Uterus (tissue), 4 donors: ENCODE results near the gene MATN3. TPM values are rescaled to one million over a fixed set of nuclear protein-coding genes. Genes with fewer than 3 reads are reported as not detected.

Experiments
- DNase-seq, 2 donors: peaks; one replicate each; pipeline ENCODE4 v3.0.0-alpha.2; 2019 to 2020
- H3K27ac ChIP-seq, 2 donors: fragments of 200-600 bp; sonication (generic); 1 replicate in 1 of 2; 2 replicates in 1 of 2; pipeline ENCODE4 v1.5.1; 2016 to 2018
- H3K27me3 ChIP-seq, 2 donors: fragments of 200-600 bp; sonication (generic); one replicate each; pipeline ENCODE4 v1.5.1; 2018 to 2019; ENCODE audit warnings: control low read depth in 1 of 2
- H3K36me3 ChIP-seq, 2 donors: fragments of 200-600 bp; sonication (generic); one replicate each; pipeline ENCODE4 v1.5.1; 2019; ENCODE audit warnings: control low read depth in 1 of 2
- H3K4me1 ChIP-seq, 2 donors: fragments of 200-600 bp; sonication (generic); one replicate each; pipeline ENCODE4 v1.5.1; 2018 to 2019; ENCODE audit warnings: control low read depth in 1 of 2
- H3K4me3 ChIP-seq, 2 donors: fragments of 200-600 bp; sonication (generic); 1 replicate in 1 of 2; 2 replicates in 1 of 2; pipeline ENCODE4 v1.5.1; 2018 to 2019; ENCODE audit warnings: mild to moderate bottlenecking in 1 of 2
- H3K9me3 ChIP-seq, 2 donors: fragments of 200-600 bp; sonication (generic); one replicate each; pipeline ENCODE4 v1.5.1; 2019; ENCODE audit warnings: control low read depth in 1 of 2
- CTCF ChIP-seq, 4 experiments: fragments of 200-600 bp in 2 of 4; fragments of 450-650 bp in 2 of 4; sonication (generic) in 2 of 4; IDR thresholded peaks; one replicate each; pipeline ENCODE4 v1.5.1; 2016 to 2019; ENCODE audit warnings: antibody characterized with exemption in 4 of 4, mild to moderate bottlenecking in 2 of 4, moderate library complexity in 1 of 4
- POLR2A ChIP-seq, 2 donors: fragments of 450-650 bp; IDR thresholded peaks; one replicate each; pipeline ENCODE4 v1.6.1; 2016; ENCODE audit warnings: antibody characterized with exemption in 2 of 2, mild to moderate bottlenecking in 1 of 2, moderate library complexity in 1 of 2
- intact Hi-C: fragments of 100-400 bp; cut with DNase I; formaldehyde crosslinking; loops from one replicate; pipeline ENCODE4 v1.15.1; 2023; ENCODE audit warnings: low total_unique reads
- total RNA-seq, 4 donors: library from RNA; depleted of rRNA in 3 of 4; stranded (reverse); fragments of >200 nt in 3 of 4; gene quantifications; one replicate each; pipeline versions ENCODE4 v1.1.0 to v1.2.4, GENCODE V29; 2014 to 2023
- donor health status: DM: yes; HTN: yes; CAD: no.

MATN3 gene
- total RNA-seq, 4 donors from 2014 or later: 1.2 to 2.1 (median 1.3) TPM

- no peaks in the 10 kb centered on the region for H3K27me3 ChIP-seq
- no peaks in the 10 kb centered on the region for H3K9me3 ChIP-seq
- H3K4me1 ChIP-seq: peaks cover 12 to 15% of the 10 kb centered on the region in 2 donors
- intact Hi-C loops: no loop called here
- H3K36me3 ChIP-seq: no peaks in the 10 kb centered on the region
- H3K4me3 ChIP-seq: no peak overlapping the region
- DNase-seq: no peak
- no peak overlapping the region for H3K27ac ChIP-seq
- TF ChIP-seq CTCF (IDR thresholded peaks at IDR 0.05) (no peak), POLR2A (IDR thresholded peaks at IDR 0.05) (no peak)
Measured at GRCh38 chr2:20044778-20045177, 32.3 kb upstream of the MATN3 start.

GRCh38 chr2:20042531-20042930 lies 30.1 kb upstream of the MATN3 start:
- H3K27me3 ChIP-seq: no peaks in the 10 kb centered on the region
- no peak overlapping the region for H3K4me3 ChIP-seq
- DNase-seq: no peak
- H3K36me3 ChIP-seq: no peaks in the 10 kb centered on the region
- no peak for TF ChIP-seq POLR2A (IDR thresholded peaks at IDR 0.05)
- TF ChIP-seq CTCF (IDR thresholded peaks at IDR 0.05): no peak
- no peaks in the 10 kb centered on the region for H3K9me3 ChIP-seq
- H3K27ac ChIP-seq: peak overlapping the region in 1 of 2 donors; percentile 30
- peaks cover 12 to 17% of the 10 kb centered on the region in 2 donors for H3K4me1 ChIP-seq
- intact Hi-C loops: no loop called here

GRCh38 chr2:20040489-20041172 lies 28.2 kb upstream of the MATN3 start:
- no peak for TF ChIP-seq CTCF (IDR thresholded peaks at IDR 0.05)
- TF ChIP-seq POLR2A (IDR thresholded peaks at IDR 0.05): no peak
- H3K4me1 ChIP-seq: peaks cover 9 to 11% of the 10 kb centered on the region in 2 donors
- H3K36me3 ChIP-seq: no peaks in the 10 kb centered on the region

GRCh38 chr2:20037660-20038059 lies 25.2 kb upstream of the MATN3 start:
- Histone ChIP-seq H3K4me1 (peaks cover 0 to 7% of the 10 kb centered on the region in 2 donors), H3K36me3 (no peaks in the 10 kb centered on the region), H3K27ac (no peak overlapping the region), H3K27me3 (no peaks in the 10 kb centered on the region), H3K4me3 (no peak overlapping the region), H3K9me3 (no peaks in the 10 kb centered on the region)
- TF ChIP-seq CTCF (IDR thresholded peaks at IDR 0.05) (no peak), POLR2A (IDR thresholded peaks at IDR 0.05) (no peak)
- no peak for DNase-seq
- intact Hi-C loops: no loop called here

More at GRCh38 chr2:20040489-20041172, 28.2 kb upstream of the MATN3 start:
- intact Hi-C loops: no loop called here
- Histone ChIP-seq H3K27me3 (no peaks in the 10 kb centered on the region), H3K4me3 (no peak overlapping the region), H3K9me3 (no peaks in the 10 kb centered on the region), H3K27ac (no peak overlapping the region)
- no peak for DNase-seq

- Histone ChIP-seq H3K27ac (no peak overlapping the region), H3K4me3 (no peak overlapping the region), H3K9me3 (no peaks in the 10 kb centered on the region), H3K27me3 (no peaks in the 10 kb centered on the region), H3K4me1 (peaks cover 0 to 3% of the 10 kb centered on the region in 2 donors), H3K36me3 (no peaks in the 10 kb centered on the region)
- intact Hi-C loops: no loop called here
- no peak for DNase-seq
- TF ChIP-seq CTCF (IDR thresholded peaks at IDR 0.05) (no peak), POLR2A (IDR thresholded peaks at IDR 0.05) (no peak)
Measured at GRCh38 chr2:20035955-20036666, 23.6 kb upstream of the MATN3 start.
